Stimulated activated CD8-positive, alpha-beta memory T cell treated with anti-CD3 and anti-CD28 coated beads, Interleukin-7, amount 100 ng/mL, for 1 hour (primary cell): ENCODE data around the gene OGFR.

ENCODE experiments used
- DNase-seq, 2 donors: peaks; one replicate each; pipeline ENCODE4 v3.0.0-alpha.2; 2020; ENCODE audit warnings: low read depth in 2 of 2

OGFR gene

GRCh38 chr20:62814709-62815065, 10.1 kb downstream of the OGFR start:
- DNase-seq: no peak

DNA sequence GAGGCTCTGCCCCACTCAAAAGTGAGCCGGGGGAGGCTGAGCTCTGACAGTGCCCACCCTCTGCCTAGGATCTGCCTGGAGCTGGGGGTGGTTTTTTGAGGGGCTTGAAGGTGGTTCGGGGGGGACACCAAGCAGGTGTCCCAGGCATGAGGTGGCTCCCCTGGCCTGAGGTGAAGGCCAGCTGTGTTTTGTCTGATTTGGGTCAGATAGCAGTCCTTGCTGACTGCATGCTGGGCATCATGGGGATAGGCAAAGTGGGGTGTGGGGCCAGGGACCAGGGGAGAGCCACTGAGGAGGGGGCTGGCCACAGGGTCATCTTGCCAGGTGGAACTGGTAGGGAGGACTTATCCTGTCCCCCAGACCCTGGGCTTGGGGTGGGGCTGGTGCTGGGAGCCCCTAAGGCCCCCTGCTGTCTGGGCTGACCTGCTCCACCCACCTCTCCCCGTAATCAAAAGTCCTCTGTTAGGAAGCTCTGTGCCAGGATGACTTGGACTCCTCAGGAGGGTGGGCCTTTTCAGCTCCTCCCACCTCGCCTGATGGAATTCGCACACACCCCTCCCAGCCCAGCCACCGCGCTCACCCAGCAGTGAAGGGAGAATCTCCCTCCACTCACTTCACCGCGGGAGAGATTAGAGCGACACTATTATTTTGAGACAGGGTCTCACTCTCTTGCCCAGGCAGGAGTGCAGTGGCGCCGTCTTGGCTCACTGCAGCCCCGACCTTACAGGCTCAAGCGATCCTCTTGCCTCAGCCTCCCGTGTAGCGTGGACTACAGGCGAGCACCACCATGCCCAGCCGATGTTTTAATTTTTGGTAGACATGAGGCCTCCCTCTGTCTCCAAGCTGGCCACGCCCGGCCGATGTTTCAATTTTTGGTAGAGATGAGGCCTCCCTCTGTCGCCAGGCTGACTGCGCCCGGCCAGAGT, 10.7 kb downstream of the OGFR start:
- no peak for DNase-seq

- no peak for DNase-seq
Measured at GRCh38 chr20:62816031-62816883, 11.6 kb downstream of the OGFR start.

DNA sequence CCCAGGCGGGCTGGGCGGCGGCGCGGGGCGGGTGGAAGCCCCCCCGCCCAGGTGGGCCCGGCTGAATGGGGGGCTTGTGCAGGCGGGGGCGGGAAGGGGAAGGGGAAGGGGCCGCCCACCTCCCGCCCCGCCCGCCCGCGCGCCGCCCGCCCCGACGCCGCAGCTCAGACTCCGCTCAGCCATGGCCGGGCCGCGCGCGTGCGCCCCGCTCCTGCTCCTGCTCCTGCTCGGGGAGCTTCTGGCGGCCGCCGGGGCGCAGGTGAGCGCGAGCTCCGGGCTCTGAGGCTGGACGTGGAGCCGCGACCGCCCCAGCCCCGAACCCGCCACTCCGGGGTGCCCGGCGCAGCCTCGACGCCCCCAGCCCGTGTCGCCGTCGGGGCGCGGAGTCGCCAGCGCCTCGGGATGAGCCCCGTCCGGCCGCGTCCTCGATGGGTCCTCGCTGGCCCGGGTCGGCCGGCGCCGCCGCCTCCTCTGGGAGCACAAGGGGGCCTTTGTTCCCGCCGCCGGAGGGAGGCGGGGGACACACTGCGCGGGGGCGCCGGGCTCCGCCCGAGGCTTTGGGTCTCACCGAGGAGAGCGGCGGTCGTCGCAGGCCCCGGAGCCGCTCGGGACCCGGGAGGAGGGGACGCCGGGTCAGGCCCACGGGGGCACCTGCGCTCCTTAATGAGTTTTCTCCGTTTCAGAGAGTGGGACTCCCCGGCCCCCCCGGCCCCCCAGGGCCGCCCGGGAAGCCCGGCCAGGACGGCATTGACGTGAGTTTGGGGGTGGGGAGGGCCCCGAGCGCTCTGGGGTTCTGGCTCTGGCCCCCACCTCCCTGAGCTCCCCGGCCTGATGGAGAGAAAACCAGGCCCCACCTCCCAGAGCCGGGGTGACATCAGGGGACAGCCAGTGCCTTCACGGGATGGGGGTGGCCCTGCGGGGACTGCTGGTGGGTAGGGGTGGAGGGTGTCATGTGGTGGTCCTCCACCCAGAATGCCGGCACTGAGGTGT, 12.5 kb downstream of the OGFR start, which contains the start of gene COL9A3:
Gene COL9A3 (plus strand): TSS at position 167 of the 990 bp plus-strand sequence. CDS start 15 bp downstream, at position 182.
- DNase-seq: no peak

DNA sequence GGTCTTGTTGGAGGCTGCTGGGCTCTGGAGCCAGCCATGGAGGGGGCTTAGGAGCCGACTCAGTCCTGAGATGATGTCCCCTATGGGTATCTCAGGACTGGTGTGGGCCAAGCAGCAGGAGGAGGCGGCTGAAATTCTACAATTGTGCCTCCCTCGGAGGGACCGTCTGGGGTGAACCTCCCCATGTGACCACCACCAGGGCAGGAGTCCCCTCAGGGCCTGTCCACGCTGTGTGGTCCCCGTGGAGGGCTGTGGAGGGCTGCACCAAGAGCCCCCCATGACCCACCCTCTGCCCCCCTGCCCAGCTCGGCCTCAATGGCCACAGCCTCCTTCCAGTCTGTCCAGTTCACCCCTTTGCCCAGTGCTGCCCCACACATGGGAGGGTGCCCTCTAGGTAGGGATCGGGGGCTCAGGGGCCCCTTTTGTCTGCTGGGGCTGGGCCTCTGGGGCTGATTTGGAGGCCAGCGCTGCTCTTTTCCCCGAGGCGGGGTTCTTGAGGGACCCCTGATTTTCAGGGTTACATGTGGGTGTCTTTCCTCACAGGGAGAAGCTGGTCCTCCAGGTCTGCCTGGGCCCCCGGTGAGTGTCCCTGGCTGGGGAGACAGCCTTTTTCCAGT, 13.4 kb downstream of the OGFR start:
- no peak for DNase-seq

GRCh38 chr20:62818592-62819493, 14.2 kb downstream of the OGFR start:
- DNase-seq: no peak

- no peak for DNase-seq
Measured at GRCh38 chr20:62819494-62820174, 15.0 kb downstream of the OGFR start.

DNA sequence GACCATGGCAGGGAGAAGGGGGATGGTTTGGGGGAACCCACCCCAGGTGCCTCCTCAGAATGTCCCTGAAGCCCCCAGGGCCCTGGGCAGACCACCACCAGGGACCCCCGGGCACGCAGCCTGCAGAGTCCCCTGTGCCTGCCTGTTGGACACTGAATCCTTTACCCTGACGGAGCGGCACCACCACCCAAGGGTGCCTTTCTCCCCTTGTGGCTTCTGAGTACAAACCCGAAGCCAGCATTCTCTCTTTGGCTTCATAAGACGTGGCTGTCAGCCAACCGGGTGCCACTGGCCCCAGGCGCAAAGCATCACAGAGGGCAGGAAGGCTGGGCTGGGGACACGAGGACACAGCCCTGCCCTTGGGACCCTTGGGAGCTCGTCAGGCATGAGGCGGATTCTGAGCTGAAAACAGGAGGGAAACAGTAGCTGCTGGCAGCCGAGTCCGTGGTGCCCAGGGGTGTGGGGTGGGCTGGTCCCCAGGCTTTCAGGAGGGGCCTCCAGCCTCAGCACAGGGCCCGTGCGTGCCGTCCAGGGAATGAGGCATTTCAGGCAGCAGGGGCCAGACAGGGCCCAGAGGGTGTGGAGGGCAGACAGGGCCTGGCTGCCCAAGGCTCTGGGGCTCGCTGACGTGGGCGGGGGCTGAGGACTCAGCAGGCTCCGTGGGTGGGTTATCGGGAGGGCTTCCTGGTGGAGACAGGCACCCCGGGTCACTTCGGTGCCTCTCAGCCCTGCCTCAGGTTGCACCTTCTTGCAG, 15.8 kb downstream of the OGFR start:
- no peak for DNase-seq

DNA sequence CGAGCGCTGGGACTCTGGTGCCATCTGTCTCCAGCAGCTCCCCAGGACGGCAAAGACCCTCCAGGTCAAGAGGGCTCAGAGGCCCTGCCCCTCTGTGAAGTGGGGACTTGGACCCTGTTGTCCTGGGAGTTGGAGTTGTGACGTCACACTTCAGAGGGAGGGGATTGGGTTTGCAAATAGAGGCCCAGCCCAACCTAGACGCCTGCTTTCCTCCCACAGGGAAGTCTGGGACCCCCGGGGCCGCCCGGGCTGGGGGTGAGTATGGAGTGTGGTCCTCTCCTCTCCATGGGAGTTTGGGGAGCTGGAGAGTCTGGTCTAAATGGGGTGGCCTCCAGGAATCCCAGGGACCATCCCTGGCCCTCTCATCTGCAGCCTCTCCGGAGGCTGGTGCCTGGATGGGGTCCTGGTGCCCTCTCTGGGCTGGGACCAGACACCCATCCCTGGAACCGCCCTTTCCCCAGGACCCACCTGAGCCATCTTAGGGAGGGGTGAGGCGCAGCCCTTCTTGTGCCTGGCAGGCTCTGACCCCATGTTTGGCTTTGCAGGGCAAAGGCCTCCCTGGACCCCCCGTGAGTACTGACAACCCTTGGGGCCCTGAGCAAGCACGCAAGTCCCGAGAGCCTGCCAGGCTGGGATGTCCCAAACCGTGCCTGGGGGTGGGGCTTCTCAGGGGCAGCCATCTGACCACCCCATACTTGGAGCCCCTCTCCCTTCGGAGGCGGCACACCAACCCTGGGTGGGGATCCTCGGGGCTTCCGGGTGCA, 16.5 kb downstream of the OGFR start:
- no peak for DNase-seq

GRCh38 chr20:62821726-62822210, 17.1 kb downstream of the OGFR start:
- no peak for DNase-seq

DNA sequence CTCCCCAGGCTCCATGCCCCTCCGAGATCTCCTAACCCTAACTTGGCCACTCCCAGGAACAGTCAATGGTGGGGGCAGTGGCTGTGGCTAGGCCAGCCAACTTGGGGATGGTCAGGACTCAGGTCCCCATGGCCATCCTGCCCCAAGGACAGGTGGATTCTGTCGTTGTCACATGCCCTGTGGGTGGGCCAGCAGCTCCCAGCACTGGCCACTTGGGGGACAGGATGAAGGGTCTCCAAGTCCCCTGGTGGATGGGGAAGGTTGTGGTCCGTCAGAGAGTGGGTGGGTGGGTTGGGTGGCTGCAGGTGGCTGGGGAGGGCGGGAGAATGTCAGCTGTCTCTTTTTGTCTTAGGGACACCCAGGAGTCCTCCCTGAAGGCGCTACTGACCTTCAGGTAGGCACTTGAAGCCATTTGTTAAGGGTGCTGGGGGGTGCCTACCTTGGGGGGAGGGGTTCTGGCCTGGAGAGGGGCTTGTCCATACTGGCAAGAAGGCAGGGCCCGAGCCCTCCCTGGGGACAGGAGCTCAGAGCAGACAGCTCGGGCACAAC, 17.7 kb downstream of the OGFR start:
- DNase-seq: no peak

DNA sequence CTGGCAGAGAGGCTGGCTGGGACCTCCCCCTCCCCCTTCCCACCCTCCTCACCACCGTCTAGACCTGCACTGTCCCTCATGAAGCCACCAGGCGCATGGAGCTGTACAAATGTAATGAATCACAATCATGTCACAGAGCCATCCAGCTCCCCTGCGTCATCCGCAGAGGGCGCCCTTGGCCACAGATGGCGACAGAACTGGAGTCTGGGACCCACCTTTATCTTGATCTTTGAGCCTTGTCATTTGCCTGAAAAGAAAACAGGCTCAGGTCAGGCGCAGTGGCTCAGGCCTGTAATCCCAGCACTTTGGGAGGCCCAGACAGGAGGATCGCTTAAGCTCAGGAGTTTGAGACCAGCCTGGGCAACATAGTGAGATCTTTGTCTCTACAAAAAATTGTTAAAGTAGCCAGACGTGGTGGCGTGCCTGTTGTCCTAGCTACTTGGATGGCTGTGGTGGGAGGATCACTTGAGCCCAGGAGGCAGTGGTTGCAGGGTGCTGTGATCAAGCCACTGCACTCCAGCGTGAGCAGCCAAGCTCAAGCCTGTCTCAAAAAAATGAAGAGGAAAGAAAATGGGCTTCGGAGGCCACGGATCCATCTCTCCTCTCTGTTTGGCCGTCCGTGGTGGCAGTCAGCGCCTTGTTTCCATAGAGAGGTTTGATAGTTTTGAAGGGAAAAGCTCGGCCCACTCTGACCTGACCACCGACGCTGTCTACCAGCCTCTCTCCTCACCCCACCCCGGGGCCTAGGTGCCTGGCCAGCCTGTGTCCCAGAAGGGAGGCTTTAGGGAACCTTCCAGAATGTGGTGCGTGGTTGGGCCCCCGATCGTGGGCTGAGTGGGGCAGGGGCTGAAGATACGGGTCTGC, 18.4 kb downstream of the OGFR start:
- no peak for DNase-seq

DNA sequence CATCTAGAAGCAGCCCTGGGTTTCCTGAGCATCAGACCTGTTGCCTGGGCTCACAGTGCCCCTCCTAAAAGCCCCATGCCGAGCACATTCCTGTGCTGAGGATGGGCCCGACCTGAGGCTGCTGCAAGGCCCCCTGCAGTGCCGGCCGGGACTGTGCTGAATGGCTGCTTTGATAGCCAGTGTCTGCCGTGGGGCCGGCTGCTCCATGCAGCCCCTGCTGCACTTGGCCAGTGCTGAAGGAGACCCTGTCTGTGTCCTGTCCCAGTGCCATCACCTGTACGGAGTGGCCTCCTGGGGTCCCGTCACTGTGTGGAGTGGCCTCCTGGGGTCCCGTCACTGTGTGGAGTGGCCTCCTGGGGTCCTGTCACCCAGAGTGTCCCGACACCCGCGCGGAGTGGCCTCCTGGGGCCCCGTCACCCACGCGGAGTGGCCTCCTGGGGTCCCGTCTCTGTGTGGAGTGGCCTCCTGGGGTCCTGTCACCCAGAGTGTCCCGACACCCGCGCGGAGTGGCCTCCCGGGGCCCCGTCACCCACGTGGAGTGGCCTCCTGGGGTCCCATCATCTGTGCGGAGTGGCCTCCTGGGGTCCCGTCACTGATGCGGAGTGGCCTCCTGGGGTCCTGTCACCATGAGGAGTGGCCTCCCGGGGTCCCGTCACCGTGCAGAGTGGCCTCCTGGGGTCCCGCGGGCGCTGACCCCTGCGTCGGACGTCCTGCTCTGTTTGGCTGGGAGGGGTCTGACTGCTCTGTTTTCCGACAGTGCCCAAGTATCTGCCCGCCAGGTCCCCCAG, 19.2 kb downstream of the OGFR start:
- DNase-seq: no peak

GRCh38 chr20:62824476-62825332, 20.1 kb downstream of the OGFR start:
- DNase-seq: no peak
